ENCODE measurements around the gene GNA14. TPM values are rescaled to one million over a fixed set of nuclear protein-coding genes. Genes with fewer than 3 reads are reported as not detected.

GNA14 gene
- total and polyA plus RNA-seq, 2 donors (not counting 1 experiment from before 2014, with no cell fraction given), result 0.50 to 0.52 TPM

DNA sequence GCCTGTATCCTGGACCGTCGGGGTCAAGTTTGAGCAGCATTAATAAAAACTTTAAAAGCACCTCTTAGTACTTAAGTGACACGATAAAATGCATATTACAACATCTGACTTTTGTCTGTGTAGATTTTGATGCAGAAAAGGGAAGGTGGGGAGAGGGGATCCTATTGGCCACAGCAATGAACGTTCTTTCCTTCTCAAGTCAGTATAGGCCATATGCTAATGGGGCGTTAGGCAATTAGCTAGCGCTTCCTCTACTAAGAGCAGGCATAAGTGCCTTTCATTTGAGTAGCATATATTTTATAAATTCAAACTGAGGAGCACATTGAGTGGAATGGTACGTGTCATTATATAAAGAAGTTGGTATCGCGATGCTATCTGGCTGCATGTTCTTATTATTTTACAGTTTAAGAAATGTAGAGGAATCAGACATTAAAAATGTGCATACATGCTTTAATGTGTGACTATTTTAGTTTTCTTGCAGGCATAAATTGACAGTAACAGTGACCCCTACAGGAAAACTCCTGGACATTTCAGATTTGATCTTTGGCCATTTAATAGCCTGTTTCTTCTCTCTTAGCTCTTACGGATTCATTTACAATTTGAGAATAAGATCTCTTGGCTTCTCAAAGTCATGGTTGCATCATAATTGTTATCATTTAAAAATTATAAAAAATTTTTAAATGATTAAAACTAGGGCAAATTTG is 1.1 kb upstream of the GNA14 start:
- Histone ChIP-seq H2AFZ (ENCODE audit: low read length) (no peak overlapping the region), H3K36me3 (ENCODE audit: control insufficient read depth, insufficient read depth, low read length) (no peaks in the 10 kb centered on the region), H3K9ac (ENCODE audit: insufficient read depth, low read length) (no peak overlapping the region), H4K20me1 (ENCODE audit: control insufficient read depth, extremely low read depth, insufficient read depth, low read length) (no peaks in the 10 kb centered on the region), H3K9me3 (ENCODE audit: control insufficient read depth, insufficient read depth, low read depth, low read length) (no peaks in the 10 kb centered on the region), H3K4me3 (replicated peaks in 1 of 4; ENCODE audit: control extremely low read depth in 1 of 4, insufficient read depth in 1 of 4, low read depth in 3 of 4, low read length in 4 of 4) (peak overlapping the region in 1 of 4 experiments; percentile 59), H3K4me1 (ENCODE audit: control insufficient read depth, extremely low read depth, insufficient read depth, low read length) (peaks cover 2% of the 10 kb centered on the region), H3K4me2 (ENCODE audit: extremely low read depth, insufficient read depth, low read length) (peak overlapping the region; percentile 87), H3K27me3 (ENCODE audit: control insufficient read depth, insufficient read depth, low read length) (peaks cover 25% of the 10 kb centered on the region), H3K79me2 (ENCODE audit: control insufficient read depth, insufficient read depth, low read length) (no peaks in the 10 kb centered on the region), H3K27ac (ENCODE audit: insufficient read depth, low read length) (no peak overlapping the region)
- TF ChIP-seq EZH2 (IDR thresholded peaks at IDR 0.05; ENCODE audit: low read length, missing control alignments), result no peak
- TF ChIP-seq, protein P1, sequence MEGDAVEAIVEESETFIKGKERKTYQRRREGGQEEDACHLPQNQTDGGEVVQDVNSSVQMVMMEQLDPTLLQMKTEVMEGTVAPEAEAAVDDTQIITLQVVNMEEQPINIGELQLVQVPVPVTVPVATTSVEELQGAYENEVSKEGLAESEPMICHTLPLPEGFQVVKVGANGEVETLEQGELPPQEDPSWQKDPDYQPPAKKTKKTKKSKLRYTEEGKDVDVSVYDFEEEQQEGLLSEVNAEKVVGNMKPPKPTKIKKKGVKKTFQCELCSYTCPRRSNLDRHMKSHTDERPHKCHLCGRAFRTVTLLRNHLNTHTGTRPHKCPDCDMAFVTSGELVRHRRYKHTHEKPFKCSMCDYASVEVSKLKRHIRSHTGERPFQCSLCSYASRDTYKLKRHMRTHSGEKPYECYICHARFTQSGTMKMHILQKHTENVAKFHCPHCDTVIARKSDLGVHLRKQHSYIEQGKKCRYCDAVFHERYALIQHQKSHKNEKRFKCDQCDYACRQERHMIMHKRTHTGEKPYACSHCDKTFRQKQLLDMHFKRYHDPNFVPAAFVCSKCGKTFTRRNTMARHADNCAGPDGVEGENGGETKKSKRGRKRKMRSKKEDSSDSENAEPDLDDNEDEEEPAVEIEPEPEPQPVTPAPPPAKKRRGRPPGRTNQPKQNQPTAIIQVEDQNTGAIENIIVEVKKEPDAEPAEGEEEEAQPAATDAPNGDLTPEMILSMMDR (conservative IDR thresholded peaks at IDR 0.05 in 1 of 2, IDR thresholded peaks at IDR 0.05 in 1 of 2; ENCODE audit: low read depth in 1 of 2, low read length in 2 of 2), result peak; percentile 20 to 40
- peak; percentile 26 to 50 for DNase-seq (ENCODE audit: low read depth in 2 of 2)

GRCh38 chr9:77647267-77648233 is 572 bp downstream of the GNA14 start:
- Histone ChIP-seq H3K27me3 (ENCODE audit: control insufficient read depth, insufficient read depth, low read length) (peaks cover 25% of the 10 kb centered on the region), H3K4me3 (replicated peaks in 1 of 4; ENCODE audit: control extremely low read depth in 1 of 4, insufficient read depth in 1 of 4, low read depth in 3 of 4, low read length in 4 of 4) (peak overlapping the region; percentile 19 to 59 (median 51)), H3K79me2 (ENCODE audit: control insufficient read depth, insufficient read depth, low read length) (no peaks in the 10 kb centered on the region), H3K27ac (ENCODE audit: insufficient read depth, low read length) (no peak overlapping the region), H4K20me1 (ENCODE audit: control insufficient read depth, extremely low read depth, insufficient read depth, low read length) (no peaks in the 10 kb centered on the region), H3K36me3 (ENCODE audit: control insufficient read depth, insufficient read depth, low read length) (no peaks in the 10 kb centered on the region), H3K9ac (ENCODE audit: insufficient read depth, low read length) (no peak overlapping the region), H3K9me3 (ENCODE audit: control insufficient read depth, insufficient read depth, low read depth, low read length) (no peaks in the 10 kb centered on the region), H3K4me1 (ENCODE audit: control insufficient read depth, extremely low read depth, insufficient read depth, low read length) (peaks cover 2% of the 10 kb centered on the region), H2AFZ (ENCODE audit: low read length) (peak overlapping the region; percentile 15), H3K4me2 (ENCODE audit: extremely low read depth, insufficient read depth, low read length) (peak overlapping the region; percentile 87)
- peak; percentile 66 for TF ChIP-seq EZH2 (IDR thresholded peaks at IDR 0.05; ENCODE audit: low read length, missing control alignments)
- TF ChIP-seq, protein P1 (conservative IDR thresholded peaks at IDR 0.05 in 1 of 2, IDR thresholded peaks at IDR 0.05 in 1 of 2; ENCODE audit: low read depth in 1 of 2, low read length in 2 of 2), result no peak
- DNase-seq (ENCODE audit: low read depth in 2 of 2), result peak; percentile 16 to 37

- no peak overlapping the region for H2AFZ ChIP-seq (ENCODE audit: low read length)
- H3K36me3 ChIP-seq (ENCODE audit: control insufficient read depth, insufficient read depth, low read length), result no peaks in the 10 kb centered on the region
- H3K79me2 ChIP-seq (ENCODE audit: control insufficient read depth, insufficient read depth, low read length), result no peaks in the 10 kb centered on the region
- H3K4me1 ChIP-seq (ENCODE audit: control insufficient read depth, extremely low read depth, insufficient read depth, low read length), result peaks cover 2% of the 10 kb centered on the region
- H3K27me3 ChIP-seq (ENCODE audit: control insufficient read depth, insufficient read depth, low read length), result peaks cover 28% of the 10 kb centered on the region
- no peak overlapping the region for H3K4me2 ChIP-seq (ENCODE audit: extremely low read depth, insufficient read depth, low read length)
- no peak for TF ChIP-seq EZH2 (IDR thresholded peaks at IDR 0.05; ENCODE audit: low read length, missing control alignments)
- TF ChIP-seq, protein P1 (conservative IDR thresholded peaks at IDR 0.05 in 1 of 2, IDR thresholded peaks at IDR 0.05 in 1 of 2; ENCODE audit: low read depth in 1 of 2, low read length in 2 of 2), result no peak
- H3K9ac ChIP-seq (ENCODE audit: insufficient read depth, low read length), result no peak overlapping the region
- H3K27ac ChIP-seq (ENCODE audit: insufficient read depth, low read length), result no peak overlapping the region
- no peak overlapping the region for H3K4me3 ChIP-seq (replicated peaks in 1 of 4; ENCODE audit: control extremely low read depth in 1 of 4, insufficient read depth in 1 of 4, low read depth in 3 of 4, low read length in 4 of 4)
- DNase-seq (ENCODE audit: low read depth in 2 of 2), result no peak
- no peaks in the 10 kb centered on the region for H3K9me3 ChIP-seq (ENCODE audit: control insufficient read depth, insufficient read depth, low read depth, low read length)
- no peaks in the 10 kb centered on the region for H4K20me1 ChIP-seq (ENCODE audit: control insufficient read depth, extremely low read depth, insufficient read depth, low read length)
These were observed 4.3 kb downstream of the GNA14 start for GRCh38 chr9:77643871-77644270.

Measured in fibroblast of lung (primary cell).